Loucy (cell line): ENCODE results near the gene CALN1.

Source experiments
- EZH2phosphoT487 ChIP-seq: fragments of 200-600 bp; IDR thresholded peaks from 2 replicates; pipeline ENCODE4 v1.6.1; 2018; ENCODE audit warnings: antibody characterized with exemption, mild to moderate bottlenecking, moderate library complexity, borderline replicate concordance
- TF ChIP-seq, protein P1 (sequence below): fragments of 200-600 bp; sonication (generic); conservative IDR thresholded peaks from 2 replicates; pipeline ENCODE4 v1.5.1; 2014; ENCODE audit warnings: mild to moderate bottlenecking, antibody characterized with exemption, low read length

DNA sequence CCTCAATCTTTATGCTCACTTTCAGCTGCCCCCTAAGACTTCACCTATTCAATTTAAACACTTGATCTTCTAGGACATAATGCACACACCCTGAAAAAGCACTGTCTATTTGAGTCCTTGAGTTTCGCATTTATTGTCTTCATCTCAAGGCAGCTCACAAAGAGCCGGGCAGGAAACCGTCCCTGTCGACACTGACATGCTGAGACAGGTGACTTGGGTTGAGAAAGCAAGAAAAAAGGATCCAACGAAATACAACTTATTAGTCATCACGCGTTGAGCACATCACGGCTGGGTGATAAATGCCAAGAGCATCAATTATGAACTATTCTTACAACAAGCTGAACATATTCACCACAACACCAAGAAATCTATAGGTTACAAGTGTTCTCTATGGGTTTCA is 91.1 kb downstream of the CALN1 start:
- TF ChIP-seq, protein P1, sequence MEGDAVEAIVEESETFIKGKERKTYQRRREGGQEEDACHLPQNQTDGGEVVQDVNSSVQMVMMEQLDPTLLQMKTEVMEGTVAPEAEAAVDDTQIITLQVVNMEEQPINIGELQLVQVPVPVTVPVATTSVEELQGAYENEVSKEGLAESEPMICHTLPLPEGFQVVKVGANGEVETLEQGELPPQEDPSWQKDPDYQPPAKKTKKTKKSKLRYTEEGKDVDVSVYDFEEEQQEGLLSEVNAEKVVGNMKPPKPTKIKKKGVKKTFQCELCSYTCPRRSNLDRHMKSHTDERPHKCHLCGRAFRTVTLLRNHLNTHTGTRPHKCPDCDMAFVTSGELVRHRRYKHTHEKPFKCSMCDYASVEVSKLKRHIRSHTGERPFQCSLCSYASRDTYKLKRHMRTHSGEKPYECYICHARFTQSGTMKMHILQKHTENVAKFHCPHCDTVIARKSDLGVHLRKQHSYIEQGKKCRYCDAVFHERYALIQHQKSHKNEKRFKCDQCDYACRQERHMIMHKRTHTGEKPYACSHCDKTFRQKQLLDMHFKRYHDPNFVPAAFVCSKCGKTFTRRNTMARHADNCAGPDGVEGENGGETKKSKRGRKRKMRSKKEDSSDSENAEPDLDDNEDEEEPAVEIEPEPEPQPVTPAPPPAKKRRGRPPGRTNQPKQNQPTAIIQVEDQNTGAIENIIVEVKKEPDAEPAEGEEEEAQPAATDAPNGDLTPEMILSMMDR, result no peak
- no peak for TF ChIP-seq EZH2phosphoT487
